Mesenchymal stem cell (in vitro differentiated cells and primary cell): ENCODE data around the gene TRPM3.

Source experiments
- DNase-seq: peaks from one replicate; pipeline ENCODE4 v3.0.0-alpha.2; 2013
- H2AFZ ChIP-seq: one replicate; pipeline ENCODE4 v1.6.1; 2013; ENCODE audit warnings: low read depth, mild to moderate bottlenecking, control low read depth, inconsistent platforms, low read length, moderate library complexity
- H2AK5ac ChIP-seq: 2 replicates; pipeline ENCODE4 v1.6.1; 2013; ENCODE audit warnings: low read length, moderate library complexity, mild to moderate bottlenecking, inconsistent platforms; ENCODE audit not compliant: severe bottlenecking
- H2BK120ac ChIP-seq: one replicate; pipeline ENCODE4 v1.6.1; 2013; ENCODE audit warnings: low read depth, mild to moderate bottlenecking, inconsistent platforms, low read length, moderate library complexity
- H2BK12ac ChIP-seq, 2 experiments: one replicate each; pipeline ENCODE4 v1.6.1; 2013; ENCODE audit warnings: inconsistent platforms in 2 of 2, low read length in 2 of 2, mild to moderate bottlenecking in 2 of 2, moderate library complexity in 2 of 2, control low read depth in 1 of 2
- H2BK15ac ChIP-seq: one replicate; pipeline ENCODE4 v1.6.1; 2013; ENCODE audit warnings: mild to moderate bottlenecking, low read depth, inconsistent platforms; ENCODE audit not compliant: poor library complexity, severe bottlenecking
- H2BK5ac ChIP-seq: 2 replicates; pipeline ENCODE4 v1.6.1; 2013; ENCODE audit warnings: low read depth, mild to moderate bottlenecking, low read length, control low read depth, inconsistent platforms; ENCODE audit not compliant: poor library complexity, severe bottlenecking
- H3K14ac ChIP-seq, 2 experiments: one replicate each; pipeline ENCODE4 v1.6.1; 2013; ENCODE audit warnings: inconsistent platforms in 2 of 2, low read length in 2 of 2, control low read depth in 1 of 2, mild to moderate bottlenecking in 1 of 2, moderate library complexity in 1 of 2
- H3K18ac ChIP-seq, 2 experiments: one replicate each; pipeline ENCODE4 v1.6.1; 2013; ENCODE audit warnings: inconsistent platforms in 2 of 2, low read length in 2 of 2, control low read depth in 1 of 2, low read depth in 1 of 2, mild to moderate bottlenecking in 1 of 2
- H3K23ac ChIP-seq, 2 experiments: one replicate each; pipeline ENCODE4 v1.6.1; 2013; ENCODE audit warnings: inconsistent platforms in 2 of 2, low read length in 2 of 2, mild to moderate bottlenecking in 2 of 2, moderate library complexity in 2 of 2, control low read depth in 1 of 2
- H3K27ac ChIP-seq: 2 replicates; pipeline ENCODE4 v1.5.1; 2013; ENCODE audit warnings: mild to moderate bottlenecking, moderate library complexity, low read length, control low read depth, inconsistent platforms; ENCODE audit not compliant: poor library complexity, severe bottlenecking
- H3K27me3 ChIP-seq, 2 experiments: 2 replicates each; pipeline versions ENCODE4 v1.6.1 to v1.7.0; 2013; ENCODE audit warnings: low read length in 2 of 2, mild to moderate bottlenecking in 2 of 2, moderate library complexity in 2 of 2, control low read depth in 1 of 2, inconsistent platforms in 1 of 2; ENCODE audit not compliant: control insufficient read depth in 1 of 2, insufficient read depth in 1 of 2
- H3K36me3 ChIP-seq, 2 experiments: 2 replicates each; pipeline versions ENCODE4 v1.6.1 to v1.7.0; 2013; ENCODE audit warnings: low read length in 2 of 2, control low read depth in 1 of 2, inconsistent platforms in 1 of 2, low read depth in 1 of 2, mild to moderate bottlenecking in 1 of 2; ENCODE audit not compliant: insufficient read depth in 2 of 2, control insufficient read depth in 1 of 2
- H3K4ac ChIP-seq, 2 experiments: one replicate each; pipeline ENCODE4 v1.6.1; 2013; ENCODE audit warnings: inconsistent platforms in 2 of 2, low read length in 2 of 2, mild to moderate bottlenecking in 2 of 2, moderate library complexity in 2 of 2, control low read depth in 1 of 2, low read depth in 1 of 2
- H3K4me1 ChIP-seq: 2 replicates; pipeline ENCODE4 v1.6.1; 2013; ENCODE audit warnings: low read depth, low read length, control low read depth; ENCODE audit not compliant: control insufficient read depth, insufficient read depth
- H3K4me2 ChIP-seq: 2 replicates; pipeline ENCODE4 v1.6.1; 2013; ENCODE audit warnings: low read length, mild to moderate bottlenecking, inconsistent platforms; ENCODE audit not compliant: poor library complexity, severe bottlenecking
- H3K4me3 ChIP-seq, 2 experiments: 2 replicates each; pipeline versions ENCODE4 v1.5.1 to v1.7.0; 2013; ENCODE audit warnings: low read length in 2 of 2, mild to moderate bottlenecking in 2 of 2, control low read depth in 1 of 2, low read depth in 1 of 2; ENCODE audit not compliant: insufficient read depth in 1 of 2
- H3K79me1 ChIP-seq: replicated peaks from 2 replicates; pipeline ENCODE4 v1.6.1; 2013; ENCODE audit warnings: mild to moderate bottlenecking, control low read depth, low read length, inconsistent platforms; ENCODE audit not compliant: poor library complexity, severe bottlenecking
- H3K9ac ChIP-seq: 2 replicates; pipeline ENCODE4 v1.7.0; 2013; ENCODE audit warnings: mild to moderate bottlenecking, low read length, moderate library complexity
- H3K9me3 ChIP-seq: 2 replicates; pipeline ENCODE4 v1.7.0; 2013; ENCODE audit warnings: mild to moderate bottlenecking, low read length; ENCODE audit not compliant: control insufficient read depth
- H4K8ac ChIP-seq: one replicate; pipeline ENCODE4 v1.6.1; 2013; ENCODE audit warnings: inconsistent platforms, mild to moderate bottlenecking, low read length, moderate library complexity
- H4K91ac ChIP-seq: one replicate; pipeline ENCODE4 v1.6.1; 2013; ENCODE audit warnings: mild to moderate bottlenecking, low read length, inconsistent platforms
- WGBS: methylation state at CpG from one replicate; pipeline ENCODE4 v1.1.7; 2013; ENCODE audit warnings: mixed read lengths; 5-methylcytosine and 5-hydroxymethylcytosine counted together

Gene TRPM3

DNA sequence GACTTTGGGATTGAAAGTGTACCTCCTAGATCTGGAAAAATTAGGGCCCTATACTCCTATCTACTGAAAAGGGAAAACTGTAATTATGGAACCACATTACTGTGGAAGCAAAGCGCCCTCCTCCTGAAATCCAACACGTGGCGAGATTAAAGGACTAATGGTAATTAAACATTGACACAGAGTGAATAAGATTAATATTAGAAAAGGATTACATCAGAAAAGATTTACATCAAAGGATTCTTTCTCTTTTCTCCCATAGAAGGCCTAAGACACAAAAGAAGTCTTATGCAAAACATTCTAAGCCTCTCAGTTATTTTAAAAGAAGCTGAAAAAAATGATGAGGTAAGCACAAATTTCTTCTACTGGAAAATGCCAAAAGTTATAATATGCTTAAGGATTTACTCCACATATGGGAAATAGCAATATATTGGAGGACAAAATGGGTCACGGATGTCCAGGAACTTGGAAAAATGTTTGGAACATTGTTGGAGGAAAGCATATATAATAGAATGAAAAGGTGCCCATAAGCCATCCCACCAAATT is 227.8 kb downstream of the TRPM3 start:
- H3K4me3 ChIP-seq = no peak overlapping the region
- no peak overlapping the region for H2BK120ac ChIP-seq
- 100% methylated on average over 1 of the region's 4 CpGs for WGBS
- no peaks in the 10 kb centered on the region for H3K9me3 ChIP-seq
- no peak overlapping the region for H2BK15ac ChIP-seq
- no peak overlapping the region for H3K27ac ChIP-seq
- no peak overlapping the region for H3K9ac ChIP-seq
- H3K36me3 ChIP-seq = no peaks in the 10 kb centered on the region
- H3K14ac ChIP-seq = no peak overlapping the region
- H3K79me1 ChIP-seq = no peaks in the 10 kb centered on the region
- H2AFZ ChIP-seq = no peak overlapping the region
- H3K4me1 ChIP-seq = no peaks in the 10 kb centered on the region
- H3K4ac ChIP-seq = no peak overlapping the region
- no peak overlapping the region for H3K4me2 ChIP-seq
- no peak overlapping the region for H4K91ac ChIP-seq
- H3K23ac ChIP-seq = no peak overlapping the region
- H2BK12ac ChIP-seq = no peak overlapping the region
- no peak overlapping the region for H4K8ac ChIP-seq
- no peak for DNase-seq
- no peak overlapping the region for H3K18ac ChIP-seq
- no peaks in the 10 kb centered on the region for H3K27me3 ChIP-seq
- no peak overlapping the region for H2BK5ac ChIP-seq
- no peak overlapping the region for H2AK5ac ChIP-seq

DNA sequence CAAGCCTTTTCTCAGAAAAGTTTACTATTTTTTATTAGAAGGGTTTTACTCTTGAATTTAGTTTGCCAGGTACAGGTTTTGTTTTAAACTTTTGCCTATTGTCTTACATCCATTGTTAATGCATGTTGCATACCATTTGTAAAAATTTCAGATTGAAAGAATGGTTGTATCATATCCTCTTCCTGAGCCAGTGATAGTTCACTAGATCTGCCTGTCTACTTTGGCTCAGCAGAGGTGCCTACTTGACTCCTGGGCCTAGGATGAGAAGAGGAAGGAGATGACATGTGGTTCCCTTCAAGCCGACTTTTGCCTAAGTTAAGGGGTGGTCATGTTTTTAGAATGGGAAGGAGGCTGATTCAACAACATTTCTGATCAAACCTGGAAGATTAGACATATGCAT is 232.9 kb downstream of the TRPM3 start:
- DNase-seq = no peak
- peaks cover 2% of the 10 kb centered on the region for H3K4me1 ChIP-seq
- no peak overlapping the region for H3K4me3 ChIP-seq
- H3K14ac ChIP-seq = no peak overlapping the region
- H3K4me2 ChIP-seq = no peak overlapping the region
- no peak overlapping the region for H2BK120ac ChIP-seq
- H3K79me1 ChIP-seq = no peaks in the 10 kb centered on the region
- no peak overlapping the region for H2BK5ac ChIP-seq
- H2AK5ac ChIP-seq = no peak overlapping the region
- no peak overlapping the region for H4K8ac ChIP-seq
- no peaks in the 10 kb centered on the region for H3K27me3 ChIP-seq
- no peak overlapping the region for H3K27ac ChIP-seq
- H3K18ac ChIP-seq = no peak overlapping the region
- H4K91ac ChIP-seq = no peak overlapping the region
- no peaks in the 10 kb centered on the region for H3K9me3 ChIP-seq
- no peak overlapping the region for H3K9ac ChIP-seq
- H3K36me3 ChIP-seq = no peaks in the 10 kb centered on the region
- no peak overlapping the region for H2AFZ ChIP-seq
- WGBS = 57% methylated on average over 1 of the region's 1 CpG
- H3K23ac ChIP-seq = no peak overlapping the region
- H2BK12ac ChIP-seq = no peak overlapping the region
- H3K4ac ChIP-seq = no peak overlapping the region
- H2BK15ac ChIP-seq = no peak overlapping the region

DNA sequence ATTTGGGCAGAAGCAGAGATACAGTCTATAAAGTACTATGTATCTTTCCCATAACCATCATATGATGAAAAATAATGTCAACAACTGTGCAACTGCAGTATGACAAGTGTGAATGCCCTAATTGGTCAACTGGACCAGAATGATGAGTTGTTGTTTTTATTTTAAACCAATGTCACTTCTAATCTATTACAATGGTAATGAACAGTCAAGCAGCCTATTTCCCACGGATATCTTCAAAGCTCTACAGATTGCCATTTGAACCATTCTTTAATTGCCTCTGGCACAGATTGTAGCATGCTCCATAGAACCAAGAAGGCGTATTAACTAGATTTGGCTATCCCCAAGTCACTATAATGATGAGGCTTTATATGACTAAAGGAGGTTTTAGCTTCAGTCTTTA is 233.6 kb downstream of the TRPM3 start:
- H3K27me3 ChIP-seq = no peaks in the 10 kb centered on the region
- no peak overlapping the region for H3K18ac ChIP-seq
- no peak overlapping the region for H2BK120ac ChIP-seq
- H3K14ac ChIP-seq = no peak overlapping the region
- no peak overlapping the region for H3K4me3 ChIP-seq
- H2BK12ac ChIP-seq = no peak overlapping the region
- H4K8ac ChIP-seq = no peak overlapping the region
- H3K4ac ChIP-seq = no peak overlapping the region
- H3K36me3 ChIP-seq = no peaks in the 10 kb centered on the region
- H4K91ac ChIP-seq = no peak overlapping the region
- H3K4me2 ChIP-seq = no peak overlapping the region
- 56% methylated on average over 1 of the region's 2 CpGs for WGBS
- H3K9me3 ChIP-seq = no peaks in the 10 kb centered on the region
- no peak overlapping the region for H3K27ac ChIP-seq
- no peak for DNase-seq
- no peak overlapping the region for H2AFZ ChIP-seq
- no peaks in the 10 kb centered on the region for H3K79me1 ChIP-seq
- no peak overlapping the region for H3K9ac ChIP-seq
- no peak overlapping the region for H2AK5ac ChIP-seq
- no peak overlapping the region for H3K23ac ChIP-seq
- no peak overlapping the region for H2BK15ac ChIP-seq
- no peak overlapping the region for H2BK5ac ChIP-seq
- peaks cover 2% of the 10 kb centered on the region for H3K4me1 ChIP-seq

DNA sequence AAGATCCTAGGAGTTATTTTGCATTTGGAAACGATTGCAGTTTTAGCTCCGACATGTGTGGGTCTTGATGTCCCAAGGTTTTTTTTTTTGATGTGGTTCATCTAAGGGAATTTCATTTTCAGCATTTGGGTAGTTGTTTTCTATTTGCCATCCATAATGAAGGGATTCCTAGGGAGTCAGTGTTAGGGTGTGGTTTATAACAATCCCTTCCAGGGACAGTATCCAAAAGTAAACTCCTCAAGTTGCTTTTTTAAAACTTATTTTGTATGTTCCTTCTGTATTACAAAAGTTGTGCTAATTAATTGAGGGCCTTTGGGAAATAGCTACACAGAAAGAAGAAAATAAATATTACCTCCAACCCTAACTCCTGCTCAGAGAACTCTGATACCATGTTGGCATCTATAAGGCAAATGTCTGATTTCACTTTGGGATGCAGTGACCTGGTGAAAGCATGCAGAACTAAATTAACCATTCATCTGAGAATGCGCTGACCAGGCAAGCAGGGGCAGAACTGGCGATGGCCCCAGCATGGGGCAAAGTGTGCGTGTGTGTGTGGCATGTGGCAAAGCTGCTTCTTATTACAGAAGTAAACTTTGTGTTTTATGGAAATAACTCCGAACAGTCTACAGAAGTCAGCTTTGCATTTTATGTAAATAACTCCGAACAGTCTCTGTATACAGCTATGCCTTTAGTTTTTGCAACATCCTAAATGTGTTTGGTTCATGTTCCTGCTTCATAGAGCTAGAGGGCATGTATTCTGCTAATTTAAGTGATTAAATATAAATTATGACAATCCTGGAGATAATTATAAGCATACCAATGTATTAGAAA is 237.2 kb downstream of the TRPM3 start:
- no peaks in the 10 kb centered on the region for H3K79me1 ChIP-seq
- H2AK5ac ChIP-seq = no peak overlapping the region
- peaks cover 2% of the 10 kb centered on the region for H3K4me1 ChIP-seq
- H4K91ac ChIP-seq = no peak overlapping the region
- no peak for DNase-seq
- H3K4ac ChIP-seq = no peak overlapping the region
- no peak overlapping the region for H3K4me3 ChIP-seq
- no peaks in the 10 kb centered on the region for H3K27me3 ChIP-seq
- 86% methylated on average over 4 of the region's 7 CpGs for WGBS
- no peak overlapping the region for H4K8ac ChIP-seq
- H2AFZ ChIP-seq = no peak overlapping the region
- no peak overlapping the region for H3K9ac ChIP-seq
- no peak overlapping the region for H3K18ac ChIP-seq
- no peak overlapping the region for H2BK5ac ChIP-seq
- no peak overlapping the region for H2BK120ac ChIP-seq
- H2BK12ac ChIP-seq = no peak overlapping the region
- no peak overlapping the region for H2BK15ac ChIP-seq
- no peak overlapping the region for H3K23ac ChIP-seq
- H3K14ac ChIP-seq = no peak overlapping the region
- no peak overlapping the region for H3K4me2 ChIP-seq
- no peaks in the 10 kb centered on the region for H3K9me3 ChIP-seq
- H3K36me3 ChIP-seq = no peaks in the 10 kb centered on the region
- H3K27ac ChIP-seq = no peak overlapping the region
